COLO668 (cell line): ENCODE data around the gene TMIGD3.
"Not testable (repeated sequence)": the region's sequence is repeated elsewhere in the genome, so short reads cannot be mapped to it uniquely, and the experiment has no call there.

ENCODE experiments used
- DNase-seq: peaks from one replicate; lab custom pipeline; 2025; ENCODE audit not compliant: unreplicated experiment; lab: John Stamatoyannopoulos, UW

Gene TMIGD3

DNA sequence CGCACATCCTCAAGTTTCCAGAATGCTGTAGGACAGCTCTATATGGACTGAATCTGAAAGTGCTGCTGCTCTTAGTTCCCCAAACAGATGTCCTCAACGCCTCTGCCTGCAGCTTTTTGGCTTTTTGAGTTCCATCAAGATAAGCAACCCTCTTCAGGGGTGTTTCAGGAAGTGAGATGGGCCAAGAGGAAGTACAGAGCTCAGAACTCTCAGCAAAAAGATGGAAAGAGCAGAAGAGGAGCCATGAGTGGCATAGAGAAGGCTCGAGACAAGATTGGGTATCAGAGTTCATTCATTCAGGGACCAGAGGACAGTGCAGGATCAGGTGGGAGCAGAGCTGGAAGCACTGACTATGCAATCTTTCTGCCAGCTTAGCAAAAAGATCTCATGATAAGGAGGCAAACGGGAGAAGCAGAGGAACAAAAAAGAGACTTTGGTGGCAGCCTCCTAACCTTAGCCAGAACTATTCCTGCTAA is at the start of gene TMIGD3, which contains the start of gene ADORA3:
TMIGD3 (minus strand) TSS at position 49 of the 476 bp plus-strand sequence. CDS start 279 bp downstream, outside the sequence.
ADORA3 (minus strand) TSS at position 49 of the 476 bp plus-strand sequence. CDS start 279 bp downstream, outside the sequence.
- DNase-seq, result no peak

DNA sequence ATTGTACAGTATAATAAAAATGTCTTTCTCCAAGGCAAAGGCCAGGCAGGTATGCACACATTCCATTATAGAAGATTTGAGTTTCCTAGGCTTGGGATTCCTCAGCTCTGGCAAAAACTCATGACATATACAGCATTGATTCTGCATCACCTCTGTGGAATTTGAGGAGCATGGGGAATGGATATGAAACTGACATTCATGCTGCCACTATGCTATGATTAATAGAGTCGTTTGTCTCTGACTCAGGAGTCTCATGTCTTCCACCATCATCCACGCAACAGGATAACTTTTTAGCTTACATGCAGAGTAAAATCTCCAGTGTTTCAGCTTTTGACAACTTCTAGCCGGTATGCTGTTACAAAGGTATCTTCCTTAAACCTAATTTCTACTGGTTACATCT is 49.8 kb upstream of the TMIGD3 start:
- DNase-seq, result no peak

DNA sequence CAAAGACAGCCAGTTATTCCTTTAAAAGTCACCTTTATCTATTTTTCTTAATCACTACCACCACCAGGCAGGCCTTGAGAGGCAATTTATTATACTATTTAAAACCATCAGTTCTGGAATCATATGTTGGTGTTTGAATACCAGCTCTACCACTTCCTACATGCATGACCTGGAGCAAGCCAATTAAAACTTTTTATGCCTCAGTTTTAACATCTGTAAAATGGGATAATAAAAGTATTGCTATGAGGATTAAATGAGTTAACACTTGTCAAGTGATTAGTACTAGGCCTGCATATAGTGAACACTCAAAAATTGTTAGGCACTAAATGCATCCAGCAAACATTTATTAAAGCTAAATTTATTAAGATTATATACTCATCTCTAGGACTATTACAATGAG is 49.2 kb upstream of the TMIGD3 start:
- no peak for DNase-seq

DNA sequence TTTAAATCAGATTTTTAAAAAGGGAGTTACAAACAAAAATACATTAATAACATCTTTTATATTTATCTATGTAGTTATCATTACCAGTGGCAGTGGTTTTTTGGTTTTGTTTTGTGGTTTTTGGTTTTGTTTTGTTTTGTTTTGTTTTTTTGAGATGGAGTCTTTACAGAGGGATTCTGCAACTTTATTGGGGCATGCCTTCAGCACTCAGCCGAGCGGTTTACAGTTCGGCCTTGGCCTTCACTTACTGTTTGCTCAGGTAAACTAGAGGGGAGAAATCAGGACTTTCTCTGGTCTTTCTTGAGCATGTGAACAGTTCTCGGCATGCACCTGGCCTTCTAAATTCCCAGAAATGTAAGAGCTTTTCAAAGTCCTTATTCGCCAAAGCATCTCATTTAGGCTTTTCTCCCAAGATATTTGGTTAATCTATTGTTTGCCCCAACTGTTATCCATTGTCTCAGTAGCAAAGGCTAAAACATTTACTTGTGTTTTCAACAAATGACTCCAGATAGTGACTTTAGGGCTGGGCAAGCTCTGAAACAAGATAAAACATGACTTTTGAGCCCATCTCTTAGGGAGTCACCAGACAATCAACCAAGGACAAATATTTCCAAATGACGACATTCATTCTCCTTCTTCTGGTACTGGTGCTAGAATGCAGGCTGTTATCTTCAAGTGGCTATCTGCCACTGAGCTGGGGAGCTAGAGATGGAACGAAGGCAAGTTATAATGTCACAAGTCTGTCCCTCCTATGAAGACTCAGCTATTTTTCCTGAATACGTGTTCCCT is 48.4 kb upstream of the TMIGD3 start:
- no peak for DNase-seq

DNA sequence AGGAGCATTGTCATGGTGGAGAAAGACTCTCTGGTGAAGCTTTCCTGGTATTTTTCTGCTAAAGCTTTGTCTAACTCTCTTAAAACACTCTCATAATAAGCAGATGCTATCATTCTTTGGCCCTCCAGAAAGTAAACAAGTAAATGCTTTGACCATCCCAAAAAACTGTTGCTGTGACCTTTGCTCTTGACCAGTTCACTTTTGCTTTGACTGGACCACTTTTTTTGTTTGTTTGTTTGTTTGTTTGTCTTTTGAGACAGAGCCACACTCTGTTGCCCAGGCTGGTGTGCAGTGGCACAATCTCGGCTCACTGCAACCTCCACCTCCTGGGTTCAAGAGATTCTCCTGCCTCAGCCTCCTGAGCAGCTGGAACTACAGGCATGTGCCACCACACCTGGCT is 44.4 kb upstream of the TMIGD3 start:
- DNase-seq, result not testable (repeated sequence)

DNA sequence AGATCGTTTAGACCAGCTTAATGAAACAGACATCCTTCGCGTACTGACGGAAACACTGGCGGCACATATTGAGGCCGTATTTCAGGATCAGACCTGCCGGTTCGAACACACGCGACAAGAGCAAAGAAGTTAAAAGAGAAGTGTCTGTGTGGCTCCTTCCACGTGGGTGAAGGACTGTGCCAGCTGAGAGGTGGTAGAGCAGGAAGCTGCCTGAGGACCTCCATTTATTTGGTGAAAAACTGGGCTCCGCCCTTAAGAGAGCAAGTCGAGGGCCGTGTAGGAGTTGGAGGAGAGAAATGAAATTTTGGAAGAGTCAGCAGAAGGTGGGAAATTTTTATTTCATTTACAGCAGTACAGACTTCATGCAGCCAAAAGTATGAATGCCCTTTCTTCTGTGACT is 38.8 kb upstream of the TMIGD3 start:
- no peak for DNase-seq

DNA sequence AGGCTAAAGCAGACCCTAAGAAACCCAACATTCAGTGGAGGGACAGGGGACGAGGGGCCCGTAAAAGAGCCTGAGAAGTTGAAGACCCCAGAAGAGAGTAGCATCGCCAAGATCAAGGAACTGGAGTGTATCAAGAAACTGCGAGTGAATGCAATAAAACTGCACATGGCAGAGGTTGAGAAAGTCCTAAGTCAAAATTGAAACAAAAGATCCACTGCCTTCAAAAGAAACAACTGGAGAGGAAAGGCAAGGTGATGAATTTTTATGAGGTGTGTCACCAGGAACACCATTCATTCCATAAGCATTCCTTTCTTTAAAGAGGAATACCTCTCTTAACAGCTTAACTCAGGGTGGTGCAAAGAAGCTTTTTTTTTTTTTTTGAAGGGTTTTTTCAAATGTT is 38.3 kb upstream of the TMIGD3 start:
- DNase-seq, result no peak

DNA sequence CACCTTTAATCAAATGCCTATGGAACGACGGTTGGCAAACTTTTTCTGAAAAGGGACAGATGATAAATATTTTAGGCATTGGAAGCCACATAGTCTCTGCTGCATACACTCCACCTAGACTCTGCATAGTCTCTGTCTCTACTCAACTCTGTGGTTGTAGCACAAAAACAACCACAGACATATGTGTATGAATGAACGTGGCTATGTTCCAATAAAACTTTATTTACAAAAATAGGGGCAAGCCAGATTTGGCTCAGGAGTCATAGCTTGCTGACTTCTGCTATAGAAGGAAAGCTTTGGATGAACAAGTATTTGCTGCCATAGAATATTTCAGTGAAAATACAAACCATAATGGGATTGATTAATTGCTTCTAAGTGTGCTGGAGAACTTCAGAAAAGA is 37.5 kb upstream of the TMIGD3 start:
- DNase-seq, result no peak

DNA sequence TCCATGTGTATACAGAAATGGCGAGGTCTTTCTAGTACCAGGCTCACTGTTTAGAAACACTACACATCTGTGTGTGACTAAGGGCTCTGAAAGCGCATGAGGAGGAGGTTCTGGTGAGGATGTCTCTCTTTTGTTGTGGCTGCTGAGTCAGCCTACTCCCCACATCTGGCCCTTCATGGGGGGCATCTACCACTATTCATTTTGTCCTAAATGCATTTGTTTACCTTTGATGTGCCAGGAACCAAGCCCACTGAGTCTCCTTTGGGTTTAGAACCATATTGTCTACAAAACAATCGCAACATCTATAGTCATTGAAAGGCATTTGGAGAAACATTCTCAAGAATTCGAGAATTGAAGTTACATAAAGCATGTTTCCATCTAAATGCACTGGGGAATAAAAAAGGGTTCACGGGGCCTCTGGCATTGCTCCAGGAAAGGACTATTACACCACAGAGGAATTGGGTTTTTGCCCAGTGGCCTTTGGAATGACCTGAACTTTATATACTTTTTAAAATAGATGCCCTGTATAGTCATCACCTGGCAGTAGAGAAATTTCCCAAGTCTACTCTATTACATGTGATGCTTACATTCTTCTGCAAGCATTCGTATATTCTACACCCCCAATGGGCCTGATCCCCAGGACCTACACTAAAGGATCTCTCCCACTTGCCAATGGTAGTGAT is 35.1 kb upstream of the TMIGD3 start:
- no peak for DNase-seq

DNA sequence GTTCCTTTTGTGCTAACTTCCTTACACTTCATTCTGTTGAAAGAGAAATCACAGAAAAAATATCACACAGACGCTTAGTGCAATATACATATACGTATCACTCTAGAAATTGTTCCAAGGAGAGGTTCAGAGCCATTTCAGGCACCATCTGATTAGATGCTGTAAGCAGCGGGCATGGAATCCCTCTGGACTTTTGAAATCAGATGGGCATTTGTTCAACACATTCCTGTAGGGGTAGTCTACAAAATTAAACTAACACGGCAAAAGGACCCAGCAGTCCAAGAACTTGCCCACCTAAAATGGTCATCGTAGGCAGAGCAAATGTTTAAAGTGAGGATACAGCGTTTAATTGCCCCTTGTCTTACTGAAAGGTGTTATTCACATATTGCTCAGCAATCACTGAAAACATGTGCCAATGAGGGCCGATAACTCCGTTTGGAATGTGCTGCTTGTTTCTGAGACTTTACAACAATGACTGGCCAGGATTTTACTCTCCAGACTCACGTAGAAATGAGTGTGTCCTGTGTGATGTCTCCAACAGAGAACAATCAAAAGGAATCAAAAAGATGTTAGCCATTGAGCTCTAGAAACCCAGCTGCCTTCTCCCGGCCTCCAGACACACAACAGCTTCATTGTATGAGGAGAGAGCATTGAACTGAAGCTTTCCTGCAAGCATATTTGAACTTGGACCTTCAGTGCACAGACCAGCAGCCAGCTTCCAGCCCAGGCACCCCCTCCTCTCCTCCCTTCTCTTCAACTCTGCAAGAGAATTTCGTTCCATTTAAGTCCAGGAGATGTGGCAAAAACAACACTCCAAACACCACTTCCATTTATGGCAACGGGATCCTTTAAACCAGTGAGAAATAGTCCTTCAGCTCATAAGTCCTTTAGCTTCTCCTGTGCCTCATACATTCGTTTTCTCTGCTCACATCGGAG is 32.1 kb upstream of the TMIGD3 start:
- no peak for DNase-seq

DNA sequence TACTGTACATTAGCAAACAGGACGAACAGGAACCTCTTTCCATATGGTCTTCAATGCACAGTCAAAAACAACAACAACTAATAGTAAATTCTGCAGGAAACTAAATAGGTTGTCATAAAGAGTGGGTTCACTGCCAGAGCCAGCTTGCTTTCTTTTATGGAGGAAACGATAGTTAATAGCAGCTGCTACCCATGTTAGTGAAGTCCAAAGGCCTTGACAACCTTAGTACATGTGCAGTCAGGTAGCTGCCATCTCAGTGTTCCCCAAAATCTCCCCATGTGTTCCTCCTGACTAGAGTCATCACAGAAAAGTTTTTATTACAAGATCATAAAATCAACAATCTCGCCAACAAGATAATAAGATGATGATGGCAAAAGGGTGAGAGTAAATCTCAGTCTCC is 16.6 kb upstream of the TMIGD3 start:
- DNase-seq, result no peak

DNA sequence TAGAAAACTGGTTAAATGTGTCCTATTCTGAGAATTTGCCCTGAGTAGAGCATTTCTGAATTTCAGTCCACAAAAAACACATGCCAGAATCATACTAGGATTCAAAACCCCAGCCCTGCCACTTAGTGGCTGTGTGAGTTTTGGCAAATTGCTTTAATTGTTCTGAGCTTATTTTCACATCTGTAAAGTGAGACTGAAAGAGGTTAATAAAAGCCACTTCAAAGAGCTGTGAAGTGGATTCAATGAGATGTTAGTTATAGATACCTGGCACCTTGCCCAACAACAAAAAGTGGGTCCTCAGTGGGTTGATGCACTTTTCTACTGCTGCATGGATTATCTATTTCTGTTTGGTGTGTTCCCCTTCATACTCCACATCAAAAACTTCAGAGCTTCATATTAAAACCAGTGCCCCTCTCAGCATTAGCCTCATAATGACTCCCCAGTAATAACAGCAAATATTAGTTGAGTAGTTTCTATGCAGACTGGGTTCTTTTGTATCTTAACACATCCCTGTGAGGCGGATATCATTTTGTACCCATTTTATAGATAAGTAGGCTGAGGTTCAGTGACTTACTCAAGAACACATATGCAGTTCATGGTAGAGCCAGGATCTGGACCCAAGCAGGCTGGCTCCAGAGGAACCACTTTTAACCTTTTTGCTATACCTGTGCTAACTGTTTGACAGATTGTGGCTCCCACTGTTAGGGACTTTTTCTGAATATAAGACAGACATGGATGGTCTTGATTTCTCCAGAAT is 14.2 kb upstream of the TMIGD3 start:
- no peak for DNase-seq

DNA sequence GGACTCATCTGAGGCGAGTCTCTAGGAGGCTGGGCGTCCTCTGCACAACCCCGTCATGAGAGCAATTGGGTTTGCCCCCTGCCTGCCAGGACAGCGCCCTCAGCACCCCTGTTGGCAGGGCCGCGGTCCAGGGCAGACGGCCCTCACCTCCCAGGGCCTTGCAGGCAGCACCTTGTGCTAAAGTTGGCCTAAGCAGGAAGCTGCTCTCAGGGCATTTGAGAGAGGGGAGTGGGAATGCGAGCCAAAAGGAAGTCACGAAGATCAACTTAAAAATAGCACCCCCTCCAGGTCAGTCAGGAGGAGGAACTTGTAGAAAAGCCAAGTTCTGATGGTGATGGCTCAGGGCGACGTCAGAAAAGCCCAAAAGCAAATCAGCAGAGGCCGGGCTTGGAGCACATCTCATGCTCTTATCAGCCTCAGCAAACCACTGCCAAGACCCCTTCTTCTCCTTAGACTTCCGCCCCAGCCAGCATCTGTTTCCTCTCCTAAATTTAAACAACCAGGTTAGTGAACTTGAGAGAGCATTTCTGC is 12.6 kb upstream of the TMIGD3 start:
- DNase-seq, result no peak

DNA sequence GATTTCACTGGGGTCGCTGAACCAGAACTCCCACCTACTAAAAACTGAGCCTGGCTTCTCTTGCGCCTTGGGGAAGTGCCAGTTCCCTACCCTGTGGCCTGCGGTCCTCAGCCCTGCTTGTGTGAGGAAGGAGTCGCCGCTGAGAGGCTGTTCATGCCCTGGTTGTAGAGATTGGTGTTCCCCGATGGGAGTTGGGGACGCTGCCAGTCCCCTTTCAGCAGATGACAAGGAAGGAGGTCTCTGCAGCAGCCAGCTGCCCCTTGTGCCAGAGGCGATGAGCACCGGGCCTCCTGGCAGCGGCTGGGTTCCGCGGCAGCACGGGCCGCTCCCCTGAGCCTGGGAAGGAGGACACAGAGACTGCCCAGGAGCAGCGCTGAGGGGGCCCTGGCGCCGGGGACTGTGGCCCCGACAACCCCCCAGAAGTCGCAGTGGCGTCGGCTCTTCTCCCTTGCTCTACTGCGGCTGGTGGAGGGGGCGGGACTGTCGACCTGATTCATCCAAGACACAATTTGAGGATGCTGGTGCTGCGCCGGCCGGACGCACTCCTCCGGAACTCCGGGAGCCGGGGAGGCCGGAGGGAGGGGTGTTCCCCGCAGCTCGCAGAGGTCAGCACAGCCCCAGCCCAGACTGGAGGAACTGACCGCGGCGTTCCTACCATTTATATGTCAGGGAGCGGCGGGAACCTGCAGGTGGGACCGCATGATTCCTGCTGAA is 12.0 kb upstream of the TMIGD3 start:
- DNase-seq, result no peak

DNA sequence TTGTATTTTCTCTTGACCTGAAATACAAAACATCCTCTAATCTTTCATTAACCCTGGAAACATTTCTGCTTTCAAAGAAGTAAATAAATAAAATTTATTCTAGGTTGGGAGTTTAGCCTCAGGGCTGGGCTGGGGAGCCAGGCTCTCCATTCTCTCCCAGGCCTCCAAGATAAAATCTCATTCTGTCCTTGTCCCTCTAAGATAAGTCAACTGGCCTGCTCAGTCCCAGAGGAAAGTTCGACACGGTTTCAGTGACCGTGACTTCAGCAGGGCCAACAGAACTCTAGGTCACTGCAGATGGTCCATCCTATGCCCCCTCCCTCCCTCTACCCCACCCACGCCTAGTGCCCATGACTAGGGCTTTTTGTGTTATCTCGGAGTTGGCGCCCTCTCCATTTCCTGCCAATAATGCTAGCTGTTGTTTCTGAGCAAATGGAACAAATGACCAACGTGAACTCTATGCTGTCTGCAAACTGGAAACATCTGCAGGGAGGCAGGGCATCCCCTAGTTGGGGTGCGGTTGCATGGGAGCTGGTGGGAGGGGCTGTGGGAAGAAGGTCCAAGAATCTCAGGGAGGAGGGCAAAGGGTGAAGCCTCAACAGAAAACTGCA is 10.1 kb upstream of the TMIGD3 start:
- DNase-seq, result no peak

DNA sequence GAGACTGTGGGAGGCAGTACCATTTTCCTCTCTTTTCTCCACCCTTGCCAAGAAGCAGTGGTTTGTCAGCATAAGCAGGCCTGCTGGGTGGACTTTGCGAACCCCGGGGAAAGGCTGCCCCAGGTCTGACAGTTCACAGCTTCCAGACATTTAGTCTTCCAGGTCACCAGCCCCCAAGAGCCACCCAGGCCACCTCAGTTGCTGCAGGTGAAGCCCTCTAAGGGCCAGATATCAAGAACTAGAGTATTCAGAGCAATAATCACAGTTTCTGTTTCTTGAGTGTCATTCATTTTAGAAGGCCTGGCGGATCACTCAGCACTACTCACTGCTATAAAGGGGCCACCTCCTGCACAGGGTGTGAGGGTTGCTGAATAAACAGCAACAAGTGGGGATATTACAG is 9.5 kb upstream of the TMIGD3 start:
- no peak for DNase-seq

DNA sequence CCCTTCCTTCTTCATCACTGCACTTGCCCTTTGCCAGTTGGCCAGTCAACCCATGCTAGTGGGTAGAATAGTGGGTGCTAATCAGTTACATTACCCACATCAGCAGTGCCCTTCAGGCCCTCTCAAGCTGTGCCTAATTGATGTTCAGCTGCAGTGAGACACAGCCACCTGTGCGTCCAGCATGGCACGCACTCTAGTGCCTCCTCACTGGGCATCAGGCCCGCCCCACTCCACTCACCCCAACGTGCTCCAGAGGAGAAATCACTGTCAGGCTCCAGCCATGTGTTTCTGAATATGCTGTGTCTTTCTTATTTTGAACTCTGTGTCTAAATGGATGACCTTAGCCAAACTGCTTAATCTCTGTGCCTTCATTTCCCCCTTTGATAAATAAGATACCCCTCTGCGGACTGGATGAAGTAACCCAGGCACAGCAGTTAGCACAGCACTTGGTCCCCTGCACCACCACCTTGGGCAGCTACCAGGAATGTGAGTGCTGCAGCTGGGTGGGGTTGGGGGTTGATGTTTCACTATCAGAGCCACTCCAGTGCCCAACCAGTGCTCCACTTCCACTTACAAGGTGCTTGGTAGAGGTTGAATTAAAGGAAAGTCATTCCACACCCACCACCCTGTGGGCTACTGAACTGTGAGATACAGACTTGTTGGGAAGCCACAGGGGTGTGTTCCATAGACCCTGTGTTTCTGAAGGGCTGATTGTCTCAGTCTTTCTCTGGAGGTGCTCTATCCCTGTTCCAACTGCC is 8.9 kb upstream of the TMIGD3 start:
- DNase-seq, result no peak

DNA sequence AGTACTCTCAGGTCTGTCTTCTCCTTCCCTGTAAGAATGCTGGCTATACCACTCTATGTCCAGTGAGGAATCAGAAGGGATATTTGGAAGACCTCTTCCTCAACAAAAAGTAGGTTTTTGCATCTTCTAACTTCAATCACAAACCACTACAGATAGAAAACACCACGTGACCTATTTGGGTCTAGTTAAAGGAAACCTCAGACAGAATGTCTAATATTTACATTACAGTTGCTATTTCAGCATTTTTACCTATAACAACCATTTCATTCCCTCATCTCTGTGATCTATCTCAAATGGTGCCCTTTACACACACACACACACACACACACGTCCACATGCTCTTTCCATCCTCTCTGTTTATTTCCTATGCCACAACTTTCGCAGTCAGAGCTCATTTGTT is 7.9 kb upstream of the TMIGD3 start:
- no peak for DNase-seq

DNA sequence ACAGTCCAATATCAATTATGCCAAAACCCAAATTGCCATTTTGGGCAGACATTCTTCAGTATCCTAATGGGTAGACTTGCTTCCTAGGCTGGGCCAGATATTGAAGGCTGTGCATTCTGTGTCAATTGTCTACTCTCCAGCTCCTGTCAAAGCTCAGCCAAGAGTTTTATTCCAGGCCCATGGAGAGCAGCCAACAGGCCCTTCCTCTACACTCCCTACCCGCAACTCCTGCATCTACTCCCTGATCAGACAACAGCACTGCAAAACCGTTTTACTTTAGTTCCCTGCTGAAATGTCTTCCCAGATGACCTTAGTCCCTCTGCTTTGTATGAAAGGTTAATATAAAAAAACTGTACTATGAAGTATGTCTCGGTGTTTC is 6.6 kb upstream of the TMIGD3 start:
- DNase-seq, result no peak
